Measurements from ENCODE around the gene LRP4. TPM values are rescaled to one million over a fixed set of nuclear protein-coding genes. Genes with fewer than 3 reads are reported as not detected.

LRP4 gene
- total and polyA plus RNA-seq, 2 donors (not counting 3 experiments of a cell fraction or from before 2014, with no cell fraction given): 0.86 to 2.0 TPM

DNA sequence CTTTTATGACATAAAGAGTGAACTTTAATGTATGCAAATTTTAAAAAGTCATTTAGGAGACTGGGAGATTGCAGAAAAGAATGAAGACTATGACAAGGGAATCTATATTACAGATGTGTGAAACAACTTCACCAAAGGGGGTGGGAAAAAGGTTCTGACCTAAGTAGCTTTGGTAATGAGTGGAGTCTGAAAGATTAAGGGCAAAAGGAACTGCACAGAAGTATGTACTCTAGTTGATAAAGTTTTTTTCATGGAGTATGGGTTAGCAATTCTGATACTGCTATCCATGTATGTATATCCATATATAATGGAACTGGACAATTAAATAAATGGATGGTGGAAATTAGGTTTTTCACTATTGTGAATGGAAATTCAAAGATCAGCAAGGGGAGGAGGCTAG is 81.5 kb downstream of the LRP4 start:
- H3K9ac ChIP-seq (replicated peaks; ENCODE audit: extremely low read depth, insufficient read depth, low read length): no peak overlapping the region
- peaks cover 2% of the 10 kb centered on the region for H4K20me1 ChIP-seq (replicated peaks; ENCODE audit: control insufficient read depth, extremely low read depth, insufficient read depth, low read length)
- H3K27me3 ChIP-seq (ENCODE audit: control insufficient read depth in 2 of 2, insufficient read depth in 2 of 2, low read length in 2 of 2): no peaks in the 10 kb centered on the region
- DNase-seq (ENCODE audit: low read depth, low spot score) (no peak), FAIRE-seq (no peak)
- ChIA-PET POLR2A (no interaction called here), CTCF (no interaction called here)
- H2AFZ ChIP-seq (ENCODE audit: low read depth, low read length): no peak overlapping the region
- no peak overlapping the region for H3K27ac ChIP-seq (ENCODE audit: insufficient read depth, low read depth, low read length)
- H3K79me2 ChIP-seq (ENCODE audit: control insufficient read depth, insufficient read depth, low read length): peaks cover 99% of the 10 kb centered on the region
- intact Hi-C loops (cut with micrococcal nuclease): no loop called here
- H3K4me2 ChIP-seq (ENCODE audit: insufficient read depth, low read length): no peak overlapping the region
- H3K4me3 ChIP-seq (replicated peaks in 1 of 3; ENCODE audit: insufficient read depth in 1 of 3, low read depth in 1 of 3, low read length in 3 of 3): no peak overlapping the region
- no peaks in the 10 kb centered on the region for H3K9me1 ChIP-seq (replicated peaks; ENCODE audit: control insufficient read depth, extremely low read depth, insufficient read depth, low read length)
- TF ChIP-seq FOS (IDR thresholded peaks at IDR 0.05; ENCODE audit: borderline replicate concordance, insufficient read depth, low read length) (no peak), MAX (IDR thresholded peaks at IDR 0.05; ENCODE audit: insufficient read depth, insufficient read length) (no peak), GATA2 (IDR thresholded peaks at IDR 0.05; ENCODE audit: insufficient read depth, insufficient read length, low read depth, low read length) (no peak), POLR2AphosphoS5 (IDR thresholded peaks at IDR 0.05; ENCODE audit: insufficient read depth, low read depth, low read length) (no peak), CTCF (IDR thresholded peaks at IDR 0.05; ENCODE audit: extremely low read depth in 1 of 2, insufficient read depth in 1 of 2, low read depth in 1 of 2, low read length in 2 of 2) (no peak), POLR2A (IDR thresholded peaks at IDR 0.05; ENCODE audit: low read depth, low read length) (no peak), MYC (IDR thresholded peaks at IDR 0.05; ENCODE audit: low read depth, low read length) (no peak), JUN (IDR thresholded peaks at IDR 0.05; ENCODE audit: borderline replicate concordance, insufficient read depth, insufficient read length, low read depth) (no peak)
- H3K4me1 ChIP-seq (ENCODE audit: control insufficient read depth, extremely low read depth, insufficient read depth, low read length): no peaks in the 10 kb centered on the region
- H3K36me3 ChIP-seq (ENCODE audit: control insufficient read depth in 2 of 2, extremely low read depth in 1 of 2, insufficient read depth in 2 of 2, low read length in 2 of 2): peaks cover 0 to 2% of the 10 kb centered on the region in 2 experiments
- dilution Hi-C loops (cut with MboI; ENCODE audit: extremely low pct_ligation_motif_present, low sequenced_read_pairs): no loop called here
- BruUV-seq (replicated peaks): no TSS peak
- H3K9me3 ChIP-seq (replicated peaks; ENCODE audit: control insufficient read depth, insufficient read depth, low read length): no peaks in the 10 kb centered on the region
